ENCODE data around the gene EEF1AKMT4. TPM values are rescaled to one million over a fixed set of nuclear protein-coding genes. Genes with fewer than 3 reads are reported as not detected.
A peak's percentile ranks its signal among the peaks of the same experiment; 100 is the strongest.

The EEF1AKMT4 gene
- total and polyA plus RNA-seq, 2 of the 8 experiments (the other 6 are each of a cell fraction or from before 2014, with no cell fraction given), result 9.3 to 30.1 TPM

- no peak overlapping the region for H3K4ac ChIP-seq (replicated peaks; ENCODE audit: insufficient read length, low read depth, low read length)
- FAIRE-seq (peak; percentile 82), DNase-seq (ENCODE audit: low read depth in 1 of 2, low spot score in 2 of 2) (peak in 1 of 2 experiments; percentile 70)
- no peaks in the 10 kb centered on the region for H3K79me2 ChIP-seq (ENCODE audit: control insufficient read depth in 1 of 2, insufficient read depth in 2 of 2, low read length in 2 of 2)
- no peak overlapping the region for H2BK15ac ChIP-seq (ENCODE audit: low read length)
- H4K20me1 ChIP-seq (replicated peaks in 1 of 2; ENCODE audit: control insufficient read depth in 1 of 2, insufficient read depth in 2 of 2, low read length in 2 of 2), result no peaks in the 10 kb centered on the region
- H3K4me1 ChIP-seq (replicated peaks in 1 of 4; ENCODE audit: control insufficient read depth in 3 of 4, insufficient read depth in 4 of 4, low read length in 3 of 4), result peaks cover 0 to 2% (median 0%) of the 10 kb centered on the region in 4 experiments; a peak in 2 of 7 replicates
- no peak overlapping the region for H3K4me3 ChIP-seq (ENCODE audit: extremely low read depth in 1 of 4, insufficient read depth in 2 of 4, low read depth in 3 of 4, low read length in 4 of 4)
- H3K27ac ChIP-seq (ENCODE audit: low read depth, low read length), result no peak overlapping the region
- no peak overlapping the region for H3K56ac ChIP-seq (replicated peaks; ENCODE audit: insufficient read length, low read depth, low read length)
- no peak overlapping the region for H2AFZ ChIP-seq (ENCODE audit: low read length)
- H2BK12ac ChIP-seq (ENCODE audit: low read depth, low read length), result no peak overlapping the region
- H3K79me1 ChIP-seq (ENCODE audit: low read depth, low read length), result no peaks in the 10 kb centered on the region
- H4K91ac ChIP-seq (replicated peaks; ENCODE audit: insufficient read length, low read length), result no peak overlapping the region
- H3K4me2 ChIP-seq (ENCODE audit: insufficient read depth in 1 of 2, low read depth in 2 of 2, low read length in 2 of 2), result no peak overlapping the region
- H4K8ac ChIP-seq (ENCODE audit: extremely low read depth, insufficient read depth, low read length), result no peak overlapping the region
- H3K23ac ChIP-seq (ENCODE audit: insufficient read length), result no peak overlapping the region
- H2BK20ac ChIP-seq (ENCODE audit: low read length), result no peak overlapping the region
- POLR2A ChIA-PET (ENCODE audit: partially characterized antibody), result interaction anchor here (1.0 to 1.7 kb wide), 2 partner anchors 35 to 128 kb away, joined by 3 to 4 read pairs; no protein-coding TSS in a partner anchor
- no peaks in the 10 kb centered on the region for H3K9me3 ChIP-seq (ENCODE audit: insufficient read depth in 2 of 2, low read depth in 1 of 2, low read length in 1 of 2)
- no peak overlapping the region for H2BK120ac ChIP-seq (replicated peaks; ENCODE audit: low read depth, low read length)
- H4K5ac ChIP-seq (ENCODE audit: insufficient read length, low read depth, low read length), result no peak overlapping the region
- WGBS, 2 experiments (ENCODE audit: extremely low coverage in 1 of 2, insufficient coverage in 1 of 2, insufficient read length in 1 of 2, insufficient replicate concordance in 2 of 2, low coverage in 1 of 2, low lambda C conversion rate in 2 of 2, missing lambda C conversion rate in 1 of 2), result 10% methylated on average over 4 of the region's 4 CpGs; no CpG with 5 or more reads in 1 of the 2 experiments
- H3K27me3 ChIP-seq (replicated peaks in 1 of 4; ENCODE audit: control insufficient read depth in 3 of 4, extremely low read depth in 1 of 4, insufficient read depth in 3 of 4, low read length in 3 of 4), result no peaks in the 10 kb centered on the region
- H2BK5ac ChIP-seq (ENCODE audit: low read depth, low read length), result no peak overlapping the region
- H2AK5ac ChIP-seq (ENCODE audit: low read depth, low read length), result no peak overlapping the region
- CTCF ChIA-PET (ENCODE audit: partially characterized antibody), result interaction anchor here (0.6 to 6.0 kb wide), 31 partner anchors 10 to 400 kb away, joined by 3 to 47 read pairs (median 4); partner anchors contain the start of genes ABCF3, CAMK2N2, EEF1AKMT4 and PARL
- no peak overlapping the region for H3K14ac ChIP-seq (ENCODE audit: insufficient read length)
- no peak overlapping the region for H3K18ac ChIP-seq (ENCODE audit: extremely low read depth, low read length)
- H3K9ac ChIP-seq (replicated peaks in 1 of 4; ENCODE audit: extremely low read depth in 1 of 4, low read depth in 3 of 4, low read length in 3 of 4), result no peak overlapping the region
- H3K23me2 ChIP-seq (ENCODE audit: low read depth, low read length), result no peaks in the 10 kb centered on the region
- H3K36me3 ChIP-seq (ENCODE audit: control insufficient read depth in 2 of 4, insufficient read depth in 4 of 4, low read length in 3 of 4), result no peaks in the 10 kb centered on the region
- TF ChIP-seq RAD21 (IDR thresholded peaks at IDR 0.05 in 1 of 2, conservative IDR thresholded peaks at IDR 0.05 in 1 of 2; ENCODE audit: low read depth in 2 of 2, low read length in 2 of 2) (peak; percentile 88 to 94), TAF1 (IDR thresholded peaks at IDR 0.05; ENCODE audit: low read depth, low read length) (no peak), SRF (IDR thresholded peaks at IDR 0.05; ENCODE audit: low read depth, low read length) (no peak), POLR2AphosphoS5 (IDR thresholded peaks at IDR 0.05; ENCODE audit: low read depth, low read length) (no peak), SP4 (IDR thresholded peaks at IDR 0.05; ENCODE audit: low read length) (no peak), KDM4A (IDR thresholded peaks at IDR 0.05; ENCODE audit: low read depth, low read length, severe bottlenecking) (no peak), RFX5 (IDR thresholded peaks at IDR 0.05; ENCODE audit: borderline replicate concordance, low read depth, low read length) (no peak), KDM1A (IDR thresholded peaks at IDR 0.05; ENCODE audit: borderline replicate concordance, low read length) (no peak), SIRT6 (IDR thresholded peaks at IDR 0.05; ENCODE audit: low read length) (no peak), CTCF (IDR thresholded peaks at IDR 0.05; ENCODE audit: control extremely low read depth in 1 of 3, insufficient read depth in 1 of 3, low read depth in 1 of 3, low read length in 3 of 3) (peak; percentile 58 to 91 (median 83)), MAFK (IDR thresholded peaks at IDR 0.05; ENCODE audit: low read depth, low read length) (no peak), CEBPB (IDR thresholded peaks at IDR 0.05; ENCODE audit: low read depth, low read length) (no peak)
Measured at GRCh38 chr3:184284696-184285095, 35.2 kb downstream of the EEF1AKMT4 start.

All from H1 (cell line).